Activated T-cell treated with anti-CD3 and anti-CD28 coated beads for 48 hours (primary cell): Measurements from ENCODE around the gene INS.

Experiments
- DNase-seq: peaks from one replicate; pipeline ENCODE4 v3.0.0-alpha.2; 2020; ENCODE audit warnings: low read depth

Gene INS

GRCh38 chr11:2164861-2165555 lies 4.0 kb upstream of the INS start:
- no peak for DNase-seq

GRCh38 chr11:2164081-2164480 lies 3.1 kb upstream of the INS start:
- DNase-seq: no peak

- no peak for DNase-seq
Observed at GRCh38 chr11:2163428-2163978, 2.5 kb upstream of the INS start.

GRCh38 chr11:2159536-2160413 lies 1.2 kb downstream of the INS start:
- DNase-seq: no peak

DNA sequence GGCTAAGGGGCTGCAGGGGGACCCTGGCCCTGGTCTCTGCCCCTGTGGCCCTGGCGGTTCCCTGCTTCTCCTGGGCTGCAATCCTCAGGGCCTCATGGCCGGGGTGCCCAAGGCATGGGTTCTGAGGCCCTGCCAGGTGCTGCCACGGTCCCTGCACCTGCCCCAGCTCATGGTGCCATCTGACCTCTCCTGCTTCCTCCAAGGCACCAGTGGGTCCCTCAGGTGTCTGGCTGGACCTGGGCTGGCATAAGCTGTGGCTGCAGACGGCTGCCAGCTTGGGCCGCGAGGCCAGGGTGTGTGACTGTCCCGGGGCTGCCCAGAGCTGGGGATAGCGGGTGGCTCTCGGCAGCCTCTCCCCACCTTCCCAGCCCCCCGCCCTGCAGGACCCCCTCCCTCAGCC lies 2.0 kb downstream of the INS start:
- DNase-seq: no peak

GRCh38 chr11:2158296-2158737 lies 2.7 kb downstream of the INS start:
- no peak for DNase-seq

- DNase-seq: no peak
Observed at GRCh38 chr11:2157294-2158040, 3.5 kb downstream of the INS start.

- DNase-seq: peak; percentile 55
Observed at GRCh38 chr11:2156416-2157182, 4.4 kb downstream of the INS start.

GRCh38 chr11:2155511-2155910 lies 5.5 kb downstream of the INS start:
- no peak for DNase-seq

- DNase-seq: no peak
Observed at GRCh38 chr11:2154889-2155288, 6.1 kb downstream of the INS start.

DNA sequence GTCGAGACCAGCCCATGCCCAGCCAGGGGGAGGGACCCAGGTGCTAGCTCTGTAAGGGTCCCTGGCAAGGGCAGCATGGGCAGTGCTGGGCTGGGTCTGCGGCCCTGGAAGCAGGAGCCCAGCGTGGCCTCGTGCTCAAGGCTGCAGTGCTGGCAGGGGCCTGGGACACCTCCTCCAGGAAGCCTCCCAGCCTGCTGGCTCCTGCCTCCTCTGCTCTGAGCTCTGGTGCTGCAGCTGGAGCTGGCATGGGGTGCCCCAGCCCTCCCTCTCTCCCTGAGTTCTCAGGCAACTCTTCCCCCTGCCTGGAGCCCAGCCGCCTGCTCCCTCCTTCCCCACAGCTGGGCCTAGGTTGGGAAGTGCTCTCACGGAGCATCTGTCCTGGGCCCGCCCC lies 6.8 kb downstream of the INS start:
- DNase-seq: no peak

DNA sequence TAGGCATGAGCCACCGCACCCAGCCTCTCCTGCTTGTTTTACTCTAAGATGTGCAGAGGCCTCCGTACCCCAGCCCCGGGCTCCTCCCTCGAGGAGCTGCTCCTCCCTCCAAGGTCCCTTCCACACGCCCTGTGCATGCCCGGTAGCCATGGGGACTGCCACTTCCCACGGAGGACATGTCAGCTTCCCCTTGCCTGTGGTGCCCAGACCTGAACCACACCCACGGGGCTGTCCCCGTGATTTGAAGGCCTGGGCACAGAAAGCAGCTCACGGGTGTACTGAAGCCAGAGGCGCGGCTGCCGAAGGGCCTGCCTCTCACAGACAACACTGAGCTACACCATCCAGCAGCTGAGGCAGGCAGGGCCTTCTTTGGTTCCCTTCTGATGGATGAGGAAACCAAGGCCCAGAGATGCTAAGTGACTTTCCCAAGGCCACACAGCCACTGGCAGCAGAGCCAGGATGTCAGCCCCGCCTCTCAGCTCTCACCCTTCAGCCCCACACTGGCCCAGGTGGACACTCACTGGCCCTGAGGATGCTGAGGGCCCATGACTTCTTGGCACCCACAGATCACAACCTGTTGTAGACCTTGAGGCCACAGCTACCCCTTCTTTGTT lies 7.3 kb downstream of the INS start:
- no peak for DNase-seq

- peak; percentile 70 for DNase-seq
Observed at GRCh38 chr11:2151500-2152257, 9.3 kb downstream of the INS start.

DNA sequence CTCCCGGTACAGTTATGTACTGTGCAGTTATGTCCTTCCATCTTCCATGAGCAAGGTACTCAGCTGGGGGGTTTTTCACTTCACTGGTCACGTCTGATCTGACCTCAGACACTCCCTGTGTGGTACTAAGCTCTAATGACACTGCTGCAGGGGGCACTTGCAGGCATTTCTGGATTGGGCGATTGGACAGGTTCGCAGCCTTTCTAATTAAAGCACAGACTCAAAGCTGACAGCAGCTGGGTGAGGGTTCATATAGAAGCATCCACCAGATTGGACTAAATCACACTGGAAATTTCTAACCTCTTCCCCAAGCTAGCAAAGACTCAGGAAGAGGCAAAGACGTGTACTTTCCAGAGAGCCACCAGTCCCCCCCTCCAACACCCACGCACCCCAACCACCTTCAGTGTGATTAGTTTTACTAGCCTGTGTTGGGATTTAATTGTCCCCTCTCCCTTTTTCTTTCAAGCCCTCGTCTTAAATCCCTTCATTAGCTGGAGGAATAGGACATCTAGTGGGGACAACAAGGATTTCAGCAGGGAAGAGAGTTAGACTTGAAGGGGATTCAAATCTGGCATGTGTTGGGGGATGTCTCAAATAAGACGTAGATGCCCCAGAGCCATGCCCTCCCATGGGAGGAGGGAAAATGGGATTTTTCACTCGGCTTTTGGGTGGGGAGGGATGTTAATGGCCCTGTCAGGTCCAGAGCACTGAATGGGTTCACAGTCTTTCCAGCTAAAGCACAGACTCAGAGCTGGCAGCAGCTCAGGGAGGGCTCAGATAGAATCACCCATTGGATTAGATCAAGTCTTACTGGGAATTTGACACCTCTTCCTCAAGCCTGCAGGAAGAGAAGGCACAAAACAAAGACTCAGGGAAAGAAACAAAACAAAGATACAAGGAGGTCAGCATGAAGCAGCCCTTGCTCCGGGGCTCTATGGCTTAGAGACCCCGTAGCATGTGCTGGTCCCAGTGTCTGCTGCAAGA lies 10.9 kb downstream of the INS start:
- no peak for DNase-seq

DNA sequence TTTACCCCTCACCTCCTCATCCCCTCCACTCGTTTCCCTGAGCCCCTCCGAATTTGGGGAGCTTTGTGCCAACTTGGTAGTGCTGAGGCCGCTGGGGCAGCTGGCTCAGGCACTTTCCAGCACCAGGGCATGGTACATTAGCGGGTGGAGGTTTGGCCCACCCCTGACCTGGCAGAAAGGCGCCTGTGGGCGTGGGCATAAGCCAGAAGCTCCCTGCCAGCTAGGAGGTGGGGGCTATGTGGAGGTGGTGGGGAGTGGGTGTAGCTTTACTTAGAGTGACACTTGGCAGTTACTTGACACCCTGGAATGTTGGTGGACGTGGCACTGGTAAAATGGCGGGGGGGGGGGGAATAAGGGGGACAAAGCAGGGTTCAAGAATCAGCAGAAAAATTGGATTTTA lies 11.5 kb downstream of the INS start:
- DNase-seq: no peak

DNA sequence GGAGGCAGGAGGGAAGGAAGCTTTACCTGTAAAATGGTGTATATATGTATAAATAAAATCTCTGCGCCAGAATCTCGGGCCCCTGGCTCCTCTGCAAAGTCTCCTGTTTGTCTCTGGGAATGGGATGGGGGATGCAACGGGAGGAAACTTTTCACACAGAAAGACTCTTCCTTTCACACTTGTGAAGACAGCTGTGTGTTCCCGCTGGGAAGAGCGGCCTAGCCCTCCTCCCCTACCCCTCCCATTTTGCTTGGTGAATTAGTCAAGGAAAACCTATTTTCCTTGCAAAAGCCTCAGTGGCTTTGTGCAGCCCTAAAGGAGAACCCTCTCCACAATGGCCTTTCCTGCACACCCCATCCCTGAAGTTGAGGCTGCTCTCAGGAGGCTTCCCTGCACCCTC lies 12.4 kb downstream of the INS start:
- DNase-seq: no peak

DNA sequence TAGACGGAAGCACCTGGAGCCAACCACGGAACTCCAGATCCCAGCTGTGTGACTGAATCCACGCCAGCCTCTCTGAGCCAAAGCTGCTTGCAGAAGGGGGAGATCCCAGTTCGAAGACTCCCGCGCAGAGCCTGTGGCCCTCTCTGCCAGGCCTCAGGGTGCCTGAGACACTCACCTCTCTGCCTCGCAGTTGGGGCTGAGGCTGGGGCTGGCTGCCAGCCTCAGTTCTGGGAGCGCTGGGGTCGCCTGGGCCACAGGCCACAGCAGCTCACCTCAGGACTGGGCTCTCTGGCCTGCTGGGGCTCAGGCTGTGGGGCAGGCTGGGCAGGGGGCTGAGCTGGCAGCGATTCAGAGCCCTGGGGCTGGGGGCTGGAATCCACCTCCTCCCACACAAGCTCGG lies 13.6 kb downstream of the INS start:
- DNase-seq: no peak

- DNase-seq: no peak
Observed at GRCh38 chr11:2146051-2146450, 15.0 kb downstream of the INS start.

DNA sequence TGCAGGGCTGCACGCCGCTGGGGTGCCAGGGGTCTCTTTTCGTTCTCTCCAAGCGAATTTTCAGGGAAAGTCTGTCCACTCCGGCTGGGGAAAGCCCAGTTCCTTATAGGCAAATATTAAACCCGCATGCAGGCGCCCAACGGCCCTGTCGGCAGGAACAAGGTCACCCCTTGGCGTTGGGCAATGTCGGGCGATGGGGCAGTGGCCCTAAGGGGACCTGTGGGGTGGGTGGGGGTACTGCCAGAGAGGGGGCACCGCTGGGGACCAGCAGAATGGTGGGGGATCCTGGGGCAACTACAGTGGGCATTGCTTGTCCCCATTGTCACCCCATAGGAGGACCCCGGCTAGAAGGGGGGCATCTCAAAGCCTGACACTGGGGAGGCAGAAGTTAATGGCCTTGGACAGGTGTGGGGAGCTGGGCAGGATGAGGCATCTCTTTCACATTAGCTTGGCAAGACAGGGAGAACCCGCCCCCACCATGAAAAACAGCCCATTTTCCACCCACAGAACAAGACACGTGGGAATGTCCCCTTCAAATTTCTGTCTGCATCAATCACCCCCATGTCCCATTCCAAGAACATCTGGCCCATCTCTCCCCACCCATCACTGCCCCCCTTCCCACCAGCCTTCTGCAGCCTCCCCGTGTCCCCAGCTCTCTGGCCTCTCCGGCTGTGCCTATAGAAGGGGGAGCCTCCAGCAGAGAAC lies 16.3 kb downstream of the INS start:
- DNase-seq: no peak
